ENCODE data around the gene PHLPP1.

PHLPP1 gene

DNA sequence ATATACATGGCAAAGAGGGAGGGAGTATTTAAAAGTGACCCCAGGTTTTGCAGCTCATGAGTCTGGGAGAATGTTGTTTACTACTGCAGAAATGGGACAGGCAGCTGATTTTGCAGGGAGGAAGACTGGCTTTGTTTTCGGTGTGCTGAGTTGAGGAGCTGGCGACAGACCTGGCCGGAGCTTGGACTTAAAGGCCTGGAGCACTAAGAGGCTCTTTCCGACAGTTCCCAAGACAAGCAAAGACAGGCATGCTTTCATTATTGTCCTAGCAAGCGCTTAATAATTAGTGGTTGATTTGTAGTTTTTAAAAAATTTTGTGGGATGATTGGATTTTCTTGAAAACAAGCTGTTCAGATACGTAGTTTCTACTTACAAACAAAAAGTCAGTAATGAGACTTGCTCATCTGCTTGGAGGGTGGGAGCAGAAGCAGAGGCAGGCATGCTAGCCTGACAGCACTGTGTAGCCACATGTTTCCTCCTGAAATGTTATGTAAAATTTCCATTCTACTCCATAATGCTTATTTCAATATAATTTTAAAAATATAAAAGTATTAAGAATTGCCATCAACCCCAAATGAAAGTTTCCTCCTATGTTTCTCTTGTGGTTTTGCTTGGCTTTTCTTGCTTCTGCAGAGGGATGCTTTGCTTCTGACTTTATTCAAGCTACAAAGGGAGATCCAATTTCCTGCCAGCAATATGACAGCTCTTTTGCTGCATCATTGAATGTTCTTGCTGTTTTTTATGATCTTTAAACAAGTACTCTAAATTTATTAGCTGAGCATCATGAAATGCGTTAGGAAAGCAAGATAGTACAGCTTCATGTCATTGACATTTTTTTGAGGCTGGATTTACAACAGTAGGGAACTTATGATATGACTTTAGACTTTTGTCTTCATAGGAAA is 75.8 kb downstream of the PHLPP1 start:
- H3K4me3 ChIP-seq (ENCODE audit: control insufficient read depth, low read depth, low read length): no peak overlapping the region
- peak; percentile 68 for DNase-seq (ENCODE audit: low read depth)
- TF ChIP-seq, protein P1, sequence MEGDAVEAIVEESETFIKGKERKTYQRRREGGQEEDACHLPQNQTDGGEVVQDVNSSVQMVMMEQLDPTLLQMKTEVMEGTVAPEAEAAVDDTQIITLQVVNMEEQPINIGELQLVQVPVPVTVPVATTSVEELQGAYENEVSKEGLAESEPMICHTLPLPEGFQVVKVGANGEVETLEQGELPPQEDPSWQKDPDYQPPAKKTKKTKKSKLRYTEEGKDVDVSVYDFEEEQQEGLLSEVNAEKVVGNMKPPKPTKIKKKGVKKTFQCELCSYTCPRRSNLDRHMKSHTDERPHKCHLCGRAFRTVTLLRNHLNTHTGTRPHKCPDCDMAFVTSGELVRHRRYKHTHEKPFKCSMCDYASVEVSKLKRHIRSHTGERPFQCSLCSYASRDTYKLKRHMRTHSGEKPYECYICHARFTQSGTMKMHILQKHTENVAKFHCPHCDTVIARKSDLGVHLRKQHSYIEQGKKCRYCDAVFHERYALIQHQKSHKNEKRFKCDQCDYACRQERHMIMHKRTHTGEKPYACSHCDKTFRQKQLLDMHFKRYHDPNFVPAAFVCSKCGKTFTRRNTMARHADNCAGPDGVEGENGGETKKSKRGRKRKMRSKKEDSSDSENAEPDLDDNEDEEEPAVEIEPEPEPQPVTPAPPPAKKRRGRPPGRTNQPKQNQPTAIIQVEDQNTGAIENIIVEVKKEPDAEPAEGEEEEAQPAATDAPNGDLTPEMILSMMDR (conservative IDR thresholded peaks at IDR 0.05; ENCODE audit: control insufficient read depth, insufficient read depth, low read depth, low read length): no peak

DNA sequence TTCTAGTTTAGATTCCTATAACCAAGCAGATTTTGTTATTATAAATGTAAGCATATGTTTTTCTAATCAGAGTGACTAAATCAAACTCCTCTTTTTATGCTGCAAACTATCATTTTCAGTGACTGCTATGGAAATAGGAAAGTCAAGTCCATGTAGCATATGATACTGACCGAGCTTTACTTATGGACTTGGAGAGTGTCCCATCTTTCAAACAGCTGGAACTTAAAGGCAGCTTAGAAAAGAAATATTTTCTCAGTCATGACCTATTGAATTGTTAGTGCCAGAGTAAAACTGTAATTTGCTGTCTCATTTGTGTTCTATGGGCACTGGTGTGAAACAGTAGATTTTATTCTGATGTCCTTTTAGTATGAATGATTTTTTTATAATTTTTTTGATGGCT is 76.7 kb downstream of the PHLPP1 start:
- no peak overlapping the region for H3K4me3 ChIP-seq (ENCODE audit: control insufficient read depth, low read depth, low read length)
- TF ChIP-seq, protein P1 (conservative IDR thresholded peaks at IDR 0.05; ENCODE audit: control insufficient read depth, insufficient read depth, low read depth, low read length): no peak
- DNase-seq (ENCODE audit: low read depth): no peak

DNA sequence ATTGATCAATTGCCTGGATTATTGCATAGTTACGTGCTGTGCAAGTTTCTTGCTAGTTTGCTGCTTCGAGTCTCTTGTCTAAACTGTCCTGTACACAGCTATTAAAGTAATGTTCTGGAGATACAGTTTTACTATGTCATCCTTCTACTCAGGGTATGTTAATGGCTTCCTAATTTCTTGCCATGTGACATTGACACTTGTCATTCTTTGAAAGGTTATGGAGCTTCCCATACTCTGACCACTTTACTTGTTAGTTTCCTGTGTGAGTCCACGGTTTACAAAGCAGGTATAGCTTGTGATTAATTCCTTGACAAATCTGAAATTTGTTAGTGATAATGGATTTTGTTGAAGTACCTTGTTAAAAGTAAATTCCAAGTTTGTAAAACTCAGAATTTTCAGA is 80.5 kb downstream of the PHLPP1 start:
- TF ChIP-seq, protein P1 (conservative IDR thresholded peaks at IDR 0.05; ENCODE audit: control insufficient read depth, insufficient read depth, low read depth, low read length): no peak
- H3K4me3 ChIP-seq (ENCODE audit: control insufficient read depth, low read depth, low read length): no peak overlapping the region
- DNase-seq (ENCODE audit: low read depth): no peak

DNA sequence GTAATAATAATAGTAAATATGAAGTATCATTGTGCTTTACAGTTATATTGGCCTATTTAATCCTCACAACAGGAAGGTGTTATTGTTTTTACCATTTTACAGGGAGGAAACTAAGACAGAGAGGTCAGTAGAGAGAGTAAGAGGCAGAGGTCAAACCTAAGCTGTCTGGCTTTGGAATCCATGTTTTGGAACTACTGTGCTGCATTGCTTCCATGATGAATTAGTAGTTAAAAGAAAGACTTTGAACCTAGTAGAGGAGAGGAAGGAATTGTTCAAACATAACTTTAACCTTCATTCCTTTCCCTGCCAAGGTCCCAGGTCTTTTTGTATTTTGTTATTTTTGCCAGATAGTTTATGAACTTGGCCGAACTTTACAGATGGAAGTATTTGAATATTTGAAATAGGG is 80.9 kb downstream of the PHLPP1 start:
- DNase-seq (ENCODE audit: low read depth): no peak
- no peak overlapping the region for H3K4me3 ChIP-seq (ENCODE audit: control insufficient read depth, low read depth, low read length)
- TF ChIP-seq, protein P1 (conservative IDR thresholded peaks at IDR 0.05; ENCODE audit: control insufficient read depth, insufficient read depth, low read depth, low read length): no peak

DNA sequence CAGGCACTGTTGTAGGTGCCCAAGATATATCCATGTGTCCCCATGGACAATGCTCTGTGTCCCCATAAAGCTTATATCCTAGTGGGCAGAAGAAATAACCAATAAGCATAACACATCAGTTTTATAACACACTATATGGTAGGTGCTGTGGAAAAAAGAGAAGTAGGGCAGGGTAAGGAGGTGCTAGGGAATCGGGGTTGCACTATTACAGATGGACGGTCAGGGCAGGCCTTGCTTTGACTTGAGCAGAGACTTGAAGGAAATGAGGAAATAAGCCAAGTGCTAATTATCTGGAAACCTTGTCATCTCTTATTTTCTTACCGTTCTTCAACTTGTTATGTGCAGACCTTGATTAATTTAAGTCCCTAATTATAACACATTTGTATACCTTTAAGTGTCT is 82.0 kb downstream of the PHLPP1 start:
- no peak overlapping the region for H3K4me3 ChIP-seq (ENCODE audit: control insufficient read depth, low read depth, low read length)
- TF ChIP-seq, protein P1 (conservative IDR thresholded peaks at IDR 0.05; ENCODE audit: control insufficient read depth, insufficient read depth, low read depth, low read length): no peak
- DNase-seq (ENCODE audit: low read depth): no peak

DNA sequence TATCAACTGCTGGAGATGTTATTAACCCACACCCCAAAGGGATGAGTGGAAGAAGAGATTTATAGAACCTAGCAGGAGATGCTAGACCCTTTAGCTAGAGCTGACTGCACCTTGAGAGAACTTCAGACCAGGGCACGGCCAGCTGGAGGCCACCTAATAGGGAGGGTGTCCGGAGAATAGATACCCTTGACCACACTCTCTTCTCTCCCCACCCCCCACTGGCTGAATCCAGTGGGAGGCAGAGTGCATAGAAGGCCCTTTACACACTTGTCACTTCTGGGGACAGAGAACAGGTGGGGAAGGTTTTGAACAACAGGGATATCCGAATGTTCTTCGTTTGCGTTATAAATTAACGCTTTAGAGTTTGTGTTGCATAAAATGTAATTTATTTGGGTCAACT is 84.6 kb downstream of the PHLPP1 start:
- no peak overlapping the region for H3K4me3 ChIP-seq (ENCODE audit: control insufficient read depth, low read depth, low read length)
- TF ChIP-seq, protein P1 (conservative IDR thresholded peaks at IDR 0.05; ENCODE audit: control insufficient read depth, insufficient read depth, low read depth, low read length): no peak
- DNase-seq (ENCODE audit: low read depth): no peak

Measured in fibroblast of mammary gland (primary cell).